Measurements from ENCODE around the gene KRTAP6-1.

The KRTAP6-1 gene

DNA sequence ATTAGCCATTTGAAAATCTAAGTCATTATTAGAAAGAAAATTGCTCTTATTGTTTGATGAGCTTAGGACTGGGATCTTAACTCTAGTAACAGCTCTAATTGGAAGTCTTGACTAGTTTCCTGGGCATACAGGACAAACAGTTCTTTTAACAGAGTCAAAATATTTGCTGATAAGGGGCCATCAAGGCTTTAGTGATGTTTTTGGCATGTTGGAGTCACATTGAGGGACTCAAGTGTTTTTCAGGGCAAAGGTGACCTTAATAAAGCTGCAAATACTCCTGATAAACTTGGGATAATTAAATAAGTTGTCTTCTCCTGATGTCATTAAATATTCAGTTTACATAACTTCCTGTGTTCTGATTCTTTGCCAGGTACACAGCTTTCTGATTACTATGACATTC is 46.1 kb downstream of the KRTAP6-1 start:
- Histone ChIP-seq H2AFZ (ENCODE audit: low read length) (no peak overlapping the region), H4K20me1 (ENCODE audit: insufficient read depth, low read length, poor library complexity, severe bottlenecking) (no peaks in the 10 kb centered on the region), H3K4me1 (ENCODE audit: insufficient read depth, low read length, poor library complexity, severe bottlenecking) (no peaks in the 10 kb centered on the region), H3F3A (ENCODE audit: low read depth) (no peaks in the 10 kb centered on the region), H3K4me2 (ENCODE audit: low read depth, low read length, poor library complexity, severe bottlenecking) (no peak overlapping the region), H3K9me2 (replicated peaks; ENCODE audit: low read depth, low read length) (no peaks in the 10 kb centered on the region), H3K9me3 (ENCODE audit: insufficient read depth, low read depth, low read length) (no peaks in the 10 kb centered on the region), H3K79me2 (ENCODE audit: insufficient read depth, low read length) (no peaks in the 10 kb centered on the region), H3K4me3 (ENCODE audit: low read length, poor library complexity, severe bottlenecking) (no peak overlapping the region), H3K27me3 (ENCODE audit: insufficient read depth, low read length, poor library complexity, severe bottlenecking) (no peaks in the 10 kb centered on the region), H3K36me3 (ENCODE audit: insufficient read depth, low read length) (no peaks in the 10 kb centered on the region), H3K9ac (ENCODE audit: low read depth, low read length, poor library complexity, severe bottlenecking) (no peak overlapping the region)
- TF ChIP-seq, protein P1, sequence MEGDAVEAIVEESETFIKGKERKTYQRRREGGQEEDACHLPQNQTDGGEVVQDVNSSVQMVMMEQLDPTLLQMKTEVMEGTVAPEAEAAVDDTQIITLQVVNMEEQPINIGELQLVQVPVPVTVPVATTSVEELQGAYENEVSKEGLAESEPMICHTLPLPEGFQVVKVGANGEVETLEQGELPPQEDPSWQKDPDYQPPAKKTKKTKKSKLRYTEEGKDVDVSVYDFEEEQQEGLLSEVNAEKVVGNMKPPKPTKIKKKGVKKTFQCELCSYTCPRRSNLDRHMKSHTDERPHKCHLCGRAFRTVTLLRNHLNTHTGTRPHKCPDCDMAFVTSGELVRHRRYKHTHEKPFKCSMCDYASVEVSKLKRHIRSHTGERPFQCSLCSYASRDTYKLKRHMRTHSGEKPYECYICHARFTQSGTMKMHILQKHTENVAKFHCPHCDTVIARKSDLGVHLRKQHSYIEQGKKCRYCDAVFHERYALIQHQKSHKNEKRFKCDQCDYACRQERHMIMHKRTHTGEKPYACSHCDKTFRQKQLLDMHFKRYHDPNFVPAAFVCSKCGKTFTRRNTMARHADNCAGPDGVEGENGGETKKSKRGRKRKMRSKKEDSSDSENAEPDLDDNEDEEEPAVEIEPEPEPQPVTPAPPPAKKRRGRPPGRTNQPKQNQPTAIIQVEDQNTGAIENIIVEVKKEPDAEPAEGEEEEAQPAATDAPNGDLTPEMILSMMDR (conservative IDR thresholded peaks at IDR 0.05; ENCODE audit: low read length), result no peak
- TF ChIP-seq EZH2phosphoT487 (IDR thresholded peaks at IDR 0.05; ENCODE audit: borderline replicate concordance), result no peak

DNA sequence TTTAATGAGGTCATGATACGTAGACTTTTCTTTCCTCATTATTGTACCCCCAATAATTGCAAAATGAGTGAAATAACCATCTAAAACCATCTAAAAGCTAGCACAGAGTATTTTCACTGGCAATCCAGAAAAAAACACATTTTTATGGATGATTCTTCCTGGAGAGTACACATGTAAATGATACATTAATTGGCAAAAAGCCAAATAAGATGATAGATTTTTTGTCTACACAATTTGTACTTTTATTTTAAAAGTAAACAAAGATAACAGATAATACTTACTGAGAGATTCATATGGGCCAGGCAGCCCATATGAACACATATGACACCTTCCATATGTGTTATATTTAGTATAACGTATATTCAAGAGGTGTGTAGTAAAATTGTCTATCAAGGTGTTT is 50.1 kb downstream of the KRTAP6-1 start:
- H4K20me1 ChIP-seq (ENCODE audit: insufficient read depth, low read length, poor library complexity, severe bottlenecking), result no peaks in the 10 kb centered on the region
- no peaks in the 10 kb centered on the region for H3F3A ChIP-seq (ENCODE audit: low read depth)
- no peaks in the 10 kb centered on the region for H3K79me2 ChIP-seq (ENCODE audit: insufficient read depth, low read length)
- no peaks in the 10 kb centered on the region for H3K9me3 ChIP-seq (ENCODE audit: insufficient read depth, low read depth, low read length)
- H3K4me3 ChIP-seq (ENCODE audit: low read length, poor library complexity, severe bottlenecking), result no peak overlapping the region
- no peaks in the 10 kb centered on the region for H3K4me1 ChIP-seq (ENCODE audit: insufficient read depth, low read length, poor library complexity, severe bottlenecking)
- H2AFZ ChIP-seq (ENCODE audit: low read length), result no peak overlapping the region
- H3K9me2 ChIP-seq (replicated peaks; ENCODE audit: low read depth, low read length), result no peaks in the 10 kb centered on the region
- H3K27me3 ChIP-seq (ENCODE audit: insufficient read depth, low read length, poor library complexity, severe bottlenecking), result no peaks in the 10 kb centered on the region
- no peak overlapping the region for H3K4me2 ChIP-seq (ENCODE audit: low read depth, low read length, poor library complexity, severe bottlenecking)
- TF ChIP-seq EZH2phosphoT487 (IDR thresholded peaks at IDR 0.05; ENCODE audit: borderline replicate concordance), result no peak
- TF ChIP-seq, protein P1 (conservative IDR thresholded peaks at IDR 0.05; ENCODE audit: low read length), result no peak
- no peak overlapping the region for H3K9ac ChIP-seq (ENCODE audit: low read depth, low read length, poor library complexity, severe bottlenecking)
- H3K36me3 ChIP-seq (ENCODE audit: insufficient read depth, low read length), result no peaks in the 10 kb centered on the region

All from Loucy (cell line).